Progenitor cell of endocrine pancreas (in vitro differentiated cells): Measurements from ENCODE around the gene IL1RN. TPM values are rescaled to one million over a fixed set of nuclear protein-coding genes. Genes with fewer than 3 reads are reported as not detected.

Source experiments
- DNase-seq: peaks from one replicate; pipeline ENCODE4 v3.0.0; 2021; ENCODE audit warnings: low spot score; ENCODE audit not compliant: unreplicated experiment
- H3K27ac Mint-ChIP-seq: 2 replicates; pipeline ENCODE4 v1.8.0; 2021; ENCODE audit warnings: mild to moderate bottlenecking, moderate library complexity, mixed read lengths
- H3K27me3 Mint-ChIP-seq: 2 replicates; pipeline ENCODE4 v1.8.0; 2021; ENCODE audit warnings: mixed read lengths
- H3K36me3 Mint-ChIP-seq: 2 replicates; pipeline ENCODE4 v1.8.0; 2022; ENCODE audit warnings: mixed read lengths; ENCODE audit not compliant: insufficient read depth
- H3K4me1 Mint-ChIP-seq: 2 replicates; pipeline ENCODE4 v1.8.0; 2021; ENCODE audit warnings: low read depth, mixed read lengths
- H3K4me3 Mint-ChIP-seq: 2 replicates; pipeline ENCODE4 v1.8.0; 2021; ENCODE audit warnings: low read depth, mild to moderate bottlenecking, moderate library complexity, mixed read lengths
- H3K9me3 Mint-ChIP-seq: 2 replicates; pipeline ENCODE4 v1.8.0; 2021; ENCODE audit warnings: low read depth, mixed read lengths
- total RNA-seq: library from RNA; stranded (reverse); gene quantifications from 2 replicates; pipeline ENCODE4 v1.2.1, GENCODE V29; 2021
- TF ChIP-seq, protein P1 (sequence below): fragments of 200-600 bp; sonication (generic); IDR thresholded peaks from one replicate; pipeline ENCODE4 v1.5.0; 2021; ENCODE audit warnings: antibody characterized with exemption, mild to moderate bottlenecking; ENCODE audit not compliant: unreplicated experiment

IL1RN gene
- total RNA-seq, 1 donor from 2014 or later = not detected

GRCh38 chr2:113160248-113160647 lies 32.9 kb downstream of the IL1RN start:
- H3K36me3 Mint-ChIP-seq = no peaks in the 10 kb centered on the region
- DNase-seq = no peak
- no peak overlapping the region for H3K4me3 Mint-ChIP-seq
- H3K4me1 Mint-ChIP-seq = peaks cover 37% of the 10 kb centered on the region
- H3K27ac Mint-ChIP-seq = no peak overlapping the region
- H3K27me3 Mint-ChIP-seq = no peaks in the 10 kb centered on the region
- TF ChIP-seq, protein P1, sequence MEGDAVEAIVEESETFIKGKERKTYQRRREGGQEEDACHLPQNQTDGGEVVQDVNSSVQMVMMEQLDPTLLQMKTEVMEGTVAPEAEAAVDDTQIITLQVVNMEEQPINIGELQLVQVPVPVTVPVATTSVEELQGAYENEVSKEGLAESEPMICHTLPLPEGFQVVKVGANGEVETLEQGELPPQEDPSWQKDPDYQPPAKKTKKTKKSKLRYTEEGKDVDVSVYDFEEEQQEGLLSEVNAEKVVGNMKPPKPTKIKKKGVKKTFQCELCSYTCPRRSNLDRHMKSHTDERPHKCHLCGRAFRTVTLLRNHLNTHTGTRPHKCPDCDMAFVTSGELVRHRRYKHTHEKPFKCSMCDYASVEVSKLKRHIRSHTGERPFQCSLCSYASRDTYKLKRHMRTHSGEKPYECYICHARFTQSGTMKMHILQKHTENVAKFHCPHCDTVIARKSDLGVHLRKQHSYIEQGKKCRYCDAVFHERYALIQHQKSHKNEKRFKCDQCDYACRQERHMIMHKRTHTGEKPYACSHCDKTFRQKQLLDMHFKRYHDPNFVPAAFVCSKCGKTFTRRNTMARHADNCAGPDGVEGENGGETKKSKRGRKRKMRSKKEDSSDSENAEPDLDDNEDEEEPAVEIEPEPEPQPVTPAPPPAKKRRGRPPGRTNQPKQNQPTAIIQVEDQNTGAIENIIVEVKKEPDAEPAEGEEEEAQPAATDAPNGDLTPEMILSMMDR = no peak
- no peaks in the 10 kb centered on the region for H3K9me3 Mint-ChIP-seq

- TF ChIP-seq, protein P1 = no peak
- Mint-ChIP-seq H3K27me3 (no peaks in the 10 kb centered on the region), H3K36me3 (no peaks in the 10 kb centered on the region), H3K4me3 (no peak overlapping the region), H3K4me1 (peaks cover 33% of the 10 kb centered on the region), H3K9me3 (no peaks in the 10 kb centered on the region), H3K27ac (no peak overlapping the region)
- no peak for DNase-seq
These were observed 33.6 kb downstream of the IL1RN start for GRCh38 chr2:113160962-113161361.

GRCh38 chr2:113162173-113162572 lies 34.8 kb downstream of the IL1RN start:
- TF ChIP-seq, protein P1 = no peak
- H3K9me3 Mint-ChIP-seq = no peaks in the 10 kb centered on the region
- peaks cover 28% of the 10 kb centered on the region for H3K4me1 Mint-ChIP-seq
- H3K27me3 Mint-ChIP-seq = no peaks in the 10 kb centered on the region
- no peak overlapping the region for H3K4me3 Mint-ChIP-seq
- DNase-seq = no peak
- H3K36me3 Mint-ChIP-seq = no peaks in the 10 kb centered on the region
- H3K27ac Mint-ChIP-seq = no peak overlapping the region

- H3K4me1 Mint-ChIP-seq = peaks cover 29% of the 10 kb centered on the region
- TF ChIP-seq, protein P1 = no peak
- no peaks in the 10 kb centered on the region for H3K9me3 Mint-ChIP-seq
- H3K27me3 Mint-ChIP-seq = no peaks in the 10 kb centered on the region
- H3K27ac Mint-ChIP-seq = no peak overlapping the region
- no peaks in the 10 kb centered on the region for H3K36me3 Mint-ChIP-seq
- no peak overlapping the region for H3K4me3 Mint-ChIP-seq
- DNase-seq = no peak
These were observed 35.5 kb downstream of the IL1RN start for GRCh38 chr2:113162869-113163268.

DNA sequence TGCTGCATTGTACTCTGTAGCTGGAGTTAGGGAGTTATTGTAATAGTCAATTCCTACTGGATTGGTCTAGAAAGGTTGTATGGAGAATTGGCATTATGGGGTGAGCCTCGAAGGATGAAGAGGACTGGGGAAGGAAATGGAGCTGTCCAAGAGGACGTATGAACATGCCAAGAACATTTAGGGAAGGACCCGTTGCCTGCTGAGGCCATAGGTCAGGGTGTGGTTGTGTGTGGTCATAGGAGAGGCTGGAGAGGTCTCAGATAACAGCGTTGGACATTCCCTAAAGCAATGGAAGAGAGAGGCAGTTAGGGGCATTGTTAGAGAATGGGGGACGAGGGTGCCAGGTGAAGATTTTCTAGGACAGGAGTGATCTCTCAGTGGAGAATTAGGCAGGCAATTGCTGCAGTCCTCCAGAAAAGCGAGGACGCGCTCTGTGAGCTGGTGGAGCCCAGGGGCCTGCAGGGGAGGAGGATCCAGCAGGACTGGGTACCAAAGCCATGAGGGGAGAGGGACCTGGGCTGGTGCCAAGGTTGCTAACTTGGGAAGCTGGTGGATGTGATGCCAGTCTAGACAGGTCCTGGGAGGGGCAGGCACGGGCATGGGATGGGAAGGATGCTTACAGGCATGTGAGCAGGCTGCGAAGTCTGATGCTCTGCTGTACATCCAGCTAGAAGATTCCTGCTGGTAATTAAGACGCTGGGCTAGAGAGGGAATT lies 37.0 kb downstream of the IL1RN start:
- Mint-ChIP-seq H3K9me3 (no peaks in the 10 kb centered on the region), H3K27me3 (no peaks in the 10 kb centered on the region), H3K27ac (no peak overlapping the region), H3K36me3 (peaks cover 2% of the 10 kb centered on the region), H3K4me1 (peaks cover 17% of the 10 kb centered on the region), H3K4me3 (no peak overlapping the region)
- TF ChIP-seq, protein P1 = no peak
- DNase-seq = no peak
